ENCODE data around the gene DYNC2LI1. TPM values are rescaled to one million over a fixed set of nuclear protein-coding genes. Genes with fewer than 3 reads are reported as not detected.

Gene DYNC2LI1
- total RNA-seq, 2 donors from 2014 or later, result 10.9 to 16.4 TPM

- no peak overlapping the region for H3K27ac ChIP-seq
- no peaks in the 10 kb centered on the region for H3K27me3 ChIP-seq
- no peak for TF ChIP-seq CTCF (IDR thresholded peaks at IDR 0.05)
- no peaks in the 10 kb centered on the region for H3K4me1 ChIP-seq
- H3K36me3 ChIP-seq, result no peaks in the 10 kb centered on the region
- H3K9me3 ChIP-seq, result no peaks in the 10 kb centered on the region
- DNase-seq (ENCODE audit: low spot score), result no peak
- no peak overlapping the region for H3K4me3 ChIP-seq
These were observed 45.8 kb downstream of the DYNC2LI1 start for GRCh38 chr2:43819491-43820163.

GRCh38 chr2:43822839-43823238 lies 49.0 kb downstream of the DYNC2LI1 start:
- TF ChIP-seq CTCF (IDR thresholded peaks at IDR 0.05), result no peak
- H3K27me3 ChIP-seq, result no peaks in the 10 kb centered on the region
- H3K9me3 ChIP-seq, result no peaks in the 10 kb centered on the region
- DNase-seq (ENCODE audit: low spot score), result no peak
- H3K36me3 ChIP-seq, result no peaks in the 10 kb centered on the region
- H3K4me1 ChIP-seq, result no peaks in the 10 kb centered on the region
- no peak overlapping the region for H3K4me3 ChIP-seq
- no peak overlapping the region for H3K27ac ChIP-seq

- Histone ChIP-seq H3K27ac (no peak overlapping the region), H3K4me1 (no peaks in the 10 kb centered on the region), H3K27me3 (no peaks in the 10 kb centered on the region), H3K4me3 (no peak overlapping the region), H3K9me3 (no peaks in the 10 kb centered on the region), H3K36me3 (no peaks in the 10 kb centered on the region)
- TF ChIP-seq CTCF (IDR thresholded peaks at IDR 0.05), result no peak
- DNase-seq (ENCODE audit: low spot score), result no peak
These were observed 49.9 kb downstream of the DYNC2LI1 start for GRCh38 chr2:43823751-43824150.

- H3K9me3 ChIP-seq, result no peaks in the 10 kb centered on the region
- no peak for DNase-seq (ENCODE audit: low spot score)
- no peaks in the 10 kb centered on the region for H3K4me1 ChIP-seq
- no peak overlapping the region for H3K4me3 ChIP-seq
- H3K36me3 ChIP-seq, result no peaks in the 10 kb centered on the region
- H3K27ac ChIP-seq, result no peak overlapping the region
- TF ChIP-seq CTCF (IDR thresholded peaks at IDR 0.05), result no peak
- H3K27me3 ChIP-seq, result no peaks in the 10 kb centered on the region
These were observed 50.7 kb downstream of the DYNC2LI1 start for GRCh38 chr2:43824512-43824911.

GRCh38 chr2:43824951-43825493 lies 51.2 kb downstream of the DYNC2LI1 start:
- Histone ChIP-seq H3K4me3 (no peak overlapping the region), H3K27me3 (no peaks in the 10 kb centered on the region), H3K4me1 (no peaks in the 10 kb centered on the region), H3K9me3 (no peaks in the 10 kb centered on the region), H3K27ac (no peak overlapping the region), H3K36me3 (no peaks in the 10 kb centered on the region)
- TF ChIP-seq CTCF (IDR thresholded peaks at IDR 0.05), result no peak
- DNase-seq (ENCODE audit: low spot score), result no peak

- H3K36me3 ChIP-seq, result no peaks in the 10 kb centered on the region
- no peak overlapping the region for H3K27ac ChIP-seq
- no peaks in the 10 kb centered on the region for H3K4me1 ChIP-seq
- DNase-seq (ENCODE audit: low spot score), result no peak
- no peak for TF ChIP-seq CTCF (IDR thresholded peaks at IDR 0.05)
- H3K9me3 ChIP-seq, result no peaks in the 10 kb centered on the region
- H3K27me3 ChIP-seq, result no peaks in the 10 kb centered on the region
- no peak overlapping the region for H3K4me3 ChIP-seq
These were observed 52.0 kb downstream of the DYNC2LI1 start for GRCh38 chr2:43825841-43826240.

Measured in right atrium auricular region (tissue), 2 donors.